Nephron (organoid): Measurements from ENCODE around the gene HSPG2.

Experiments
- H3K27ac Mint-ChIP-seq, 3 experiments: 2 replicates each; pipeline ENCODE4 v1.8.0; 2020; ENCODE audit warnings: mixed read lengths in 3 of 3, mild to moderate bottlenecking in 2 of 3, moderate library complexity in 1 of 3
- H3K27me3 Mint-ChIP-seq: 2 replicates; pipeline ENCODE4 v1.8.0; 2021; ENCODE audit warnings: low read depth, mild to moderate bottlenecking, moderate library complexity, mixed read lengths
- H3K36me3 Mint-ChIP-seq: 2 replicates; pipeline ENCODE4 v1.8.0; 2020; ENCODE audit warnings: low read depth, mixed read lengths
- H3K4me1 Mint-ChIP-seq: 2 replicates; pipeline ENCODE4 v1.8.0; 2020; ENCODE audit warnings: mixed read lengths
- H3K4me3 Mint-ChIP-seq, 3 experiments: 2 replicates each; pipeline ENCODE4 v1.8.0; 2020; ENCODE audit warnings: mild to moderate bottlenecking in 3 of 3, mixed read lengths in 3 of 3, moderate library complexity in 2 of 3
- H3K9me3 Mint-ChIP-seq: 2 replicates; pipeline ENCODE4 v1.8.0; 2020; ENCODE audit warnings: mixed read lengths
- CTCF ChIP-seq, 3 experiments: fragments of 200-600 bp; sonication (generic); IDR thresholded peaks; one replicate each; pipeline ENCODE4 v1.5.0; 2021; ENCODE audit warnings: antibody characterized with exemption in 3 of 3; ENCODE audit not compliant: unreplicated experiment in 3 of 3

HSPG2 gene

GRCh38 chr1:21907079-21907418 lies 30.1 kb downstream of the HSPG2 start:
- Mint-ChIP-seq H3K4me3 (no peak overlapping the region), H3K9me3 (no peaks in the 10 kb centered on the region), H3K27me3 (no peaks in the 10 kb centered on the region), H3K36me3 (peaks cover 5% of the 10 kb centered on the region), H3K27ac (peak overlapping the region in 1 of 3 experiments; percentile 72), H3K4me1 (peaks cover 66% of the 10 kb centered on the region)
- no peak for TF ChIP-seq CTCF (IDR thresholded peaks at IDR 0.05; ENCODE audit: unreplicated experiment in 3 of 3)

GRCh38 chr1:21906173-21907078 lies 30.7 kb downstream of the HSPG2 start:
- Mint-ChIP-seq H3K27me3 (no peaks in the 10 kb centered on the region), H3K27ac (peak overlapping the region; percentile 69 to 75 (median 72)), H3K9me3 (no peaks in the 10 kb centered on the region), H3K36me3 (peaks cover 5% of the 10 kb centered on the region), H3K4me1 (peaks cover 65% of the 10 kb centered on the region), H3K4me3 (no peak overlapping the region)
- TF ChIP-seq CTCF (IDR thresholded peaks at IDR 0.05; ENCODE audit: unreplicated experiment in 3 of 3) = no peak

GRCh38 chr1:21904704-21905520 lies 32.2 kb downstream of the HSPG2 start:
- Mint-ChIP-seq H3K4me3 (no peak overlapping the region), H3K4me1 (peaks cover 65% of the 10 kb centered on the region), H3K27ac (peak overlapping the region; percentile 12 to 81 (median 68)), H3K36me3 (peaks cover 5% of the 10 kb centered on the region), H3K27me3 (no peaks in the 10 kb centered on the region), H3K9me3 (no peaks in the 10 kb centered on the region)
- no peak for TF ChIP-seq CTCF (IDR thresholded peaks at IDR 0.05; ENCODE audit: unreplicated experiment in 3 of 3)

GRCh38 chr1:21904454-21904703 lies 32.7 kb downstream of the HSPG2 start:
- Mint-ChIP-seq H3K27ac (no peak overlapping the region), H3K4me3 (no peak overlapping the region), H3K4me1 (peaks cover 65% of the 10 kb centered on the region), H3K36me3 (peaks cover 5% of the 10 kb centered on the region), H3K9me3 (no peaks in the 10 kb centered on the region), H3K27me3 (no peaks in the 10 kb centered on the region)
- TF ChIP-seq CTCF (IDR thresholded peaks at IDR 0.05; ENCODE audit: unreplicated experiment in 3 of 3) = no peak

- TF ChIP-seq CTCF (IDR thresholded peaks at IDR 0.05; ENCODE audit: unreplicated experiment in 3 of 3) = no peak
- Mint-ChIP-seq H3K27me3 (no peaks in the 10 kb centered on the region), H3K27ac (peak overlapping the region in 1 of 3 experiments; percentile 47), H3K4me3 (no peak overlapping the region), H3K36me3 (peaks cover 5% of the 10 kb centered on the region), H3K9me3 (no peaks in the 10 kb centered on the region), H3K4me1 (peaks cover 65% of the 10 kb centered on the region)
Measured at GRCh38 chr1:21903638-21904453, 33.3 kb downstream of the HSPG2 start.
